ENCODE measurements around the gene KCNT2. TPM values are rescaled to one million over a fixed set of nuclear protein-coding genes. Genes with fewer than 3 reads are reported as not detected.
"Not testable (repeated sequence)": the region's sequence is repeated elsewhere in the genome, so short reads cannot be mapped to it uniquely, and the experiment has no call there.

Gene KCNT2
- polyA plus RNA-seq, 2 of the 4 experiments (the other 2 are of a cell fraction) = 0.14 to 1.7 TPM

- not testable (repeated sequence) for FAIRE-seq
- peak; percentile 80 for TF ChIP-seq MAFK (IDR thresholded peaks at IDR 0.05; ENCODE audit: partially characterized antibody)
Measured at GRCh38 chr1:196522574-196523345, 85.5 kb downstream of the KCNT2 start.

GRCh38 chr1:196517193-196517592 lies 91.0 kb downstream of the KCNT2 start:
- ChIA-PET CTCF (interaction anchor here (1.1 to 1.4 kb wide), 2 partner anchors 16 to 144 kb away, joined by 3 read pairs; no protein-coding TSS in a partner anchor), POLR2A (no interaction called here)
- Histone ChIP-seq H3K27ac (no peak overlapping the region), H3K4me3 (no peak overlapping the region), H3K9me3 (no peaks in the 10 kb centered on the region), H3K4me1 (peaks cover 8% of the 10 kb centered on the region; the same call in 1 of the 3 replicates), H3K4me2 (peak overlapping the region; percentile 30; the same call in 1 of the 3 replicates)
- ATAC-seq = no peak
- no peak for FAIRE-seq
- DNase-seq (ENCODE audit: low read depth in 1 of 2, low spot score in 1 of 2) = no peak
- TF ChIP-seq KDM5A (IDR thresholded peaks at IDR 0.05) = no peak
- no peak for TF ChIP-seq CHD4 (IDR thresholded peaks at IDR 0.05; ENCODE audit: borderline replicate concordance)
- no peak for TF ChIP-seq ELK1 (IDR thresholded peaks at IDR 0.05; ENCODE audit: low read depth, low read length)
- no peak for TF ChIP-seq CTCF (IDR thresholded peaks at IDR 0.05)
- TF ChIP-seq RARB (CRISPR knock-in tag; IDR thresholded peaks at IDR 0.05) = no peak
- no peak for TF ChIP-seq FOSB (CRISPR knock-in tag; IDR thresholded peaks at IDR 0.05)
- TF ChIP-seq CEBPB (IDR thresholded peaks at IDR 0.05) = no peak
- no peak for TF ChIP-seq ZNF302 (CRISPR knock-in tag; IDR thresholded peaks at IDR 0.05)
- TF ChIP-seq PHF8 (IDR thresholded peaks at IDR 0.05; ENCODE audit: borderline replicate concordance, low read depth) = no peak
- no peak for TF ChIP-seq HMGXB4 (CRISPR knock-in tag; IDR thresholded peaks at IDR 0.05; ENCODE audit: borderline replicate concordance)
- no peak for TF ChIP-seq EP300 (IDR thresholded peaks at IDR 0.05)
- no peak for TF ChIP-seq BHLHE40 (IDR thresholded peaks at IDR 0.05; ENCODE audit: low read depth, low read length)
- no peak for TF ChIP-seq HDAC2 (IDR thresholded peaks at IDR 0.05)
- no peak for TF ChIP-seq NPAS2 (CRISPR knock-in tag; IDR thresholded peaks at IDR 0.05; ENCODE audit: borderline replicate concordance)

More at GRCh38 chr1:196522574-196523345, 85.5 kb downstream of the KCNT2 start:
- ATAC-seq; H3K9me3 ChIP-seq; H3K4me2 ChIP-seq; H3K4me3 ChIP-seq; POLR2A ChIA-PET; DNase-seq (ENCODE audit: low read depth in 1 of 2, low spot score in 1 of 2); H3K27ac ChIP-seq; H3K4me1 ChIP-seq: not testable (repeated sequence)
- WGBS (ENCODE audit: missing lambda C conversion rate) = 71% methylated on average over 12 of the region's 12 CpGs
- CTCF ChIA-PET = interaction anchor here (1.2 kb wide), 1 partner anchor 9 kb away, joined by 3 read pairs; no protein-coding TSS in a partner anchor

GRCh38 chr1:196516373-196516772 lies 91.9 kb downstream of the KCNT2 start:
- Histone ChIP-seq H3K4me1 (peaks cover 8% of the 10 kb centered on the region; the same call in 1 of the 3 replicates), H3K4me2 (no peak overlapping the region), H3K4me3 (no peak overlapping the region), H3K27ac (no peak overlapping the region), H3K9me3 (no peaks in the 10 kb centered on the region)
- no peak for TF ChIP-seq FOSB (CRISPR knock-in tag; IDR thresholded peaks at IDR 0.05)
- no peak for TF ChIP-seq EHF (CRISPR knock-in tag; IDR thresholded peaks at IDR 0.05)
- TF ChIP-seq ZFP36 (IDR thresholded peaks at IDR 0.05; ENCODE audit: borderline replicate concordance, partially characterized antibody) = no peak
- no peak for TF ChIP-seq PHF8 (IDR thresholded peaks at IDR 0.05; ENCODE audit: borderline replicate concordance, low read depth)
- TF ChIP-seq RAD21 (conservative IDR thresholded peaks at IDR 0.05 in 1 of 2, IDR thresholded peaks at IDR 0.05 in 1 of 2) = no peak
- no peak for TF ChIP-seq MYC (IDR thresholded peaks at IDR 0.05; ENCODE audit: borderline replicate concordance, low read length)
- no peak for TF ChIP-seq CEBPB (IDR thresholded peaks at IDR 0.05)
- no peak for TF ChIP-seq MAFK (IDR thresholded peaks at IDR 0.05; ENCODE audit: partially characterized antibody)
- no peak for TF ChIP-seq ZNF302 (CRISPR knock-in tag; IDR thresholded peaks at IDR 0.05)
- no peak for TF ChIP-seq BHLHE40 (IDR thresholded peaks at IDR 0.05; ENCODE audit: low read depth, low read length)
- TF ChIP-seq NFE2L2 (conservative IDR thresholded peaks at IDR 0.05; ENCODE audit: low read length) = no peak
- TF ChIP-seq GATA3 (IDR thresholded peaks at IDR 0.05; ENCODE audit: borderline replicate concordance) = no peak
- no peak for TF ChIP-seq BCL3 (IDR thresholded peaks at IDR 0.05)
- no peak for TF ChIP-seq CHD4 (IDR thresholded peaks at IDR 0.05; ENCODE audit: borderline replicate concordance)
- ChIA-PET CTCF (interaction anchor here (1.1 to 1.4 kb wide), 2 partner anchors 15 to 145 kb away, joined by 3 read pairs; no protein-coding TSS in a partner anchor), POLR2A (no interaction called here)
- ATAC-seq (no peak), FAIRE-seq (no peak), DNase-seq (ENCODE audit: low read depth in 1 of 2, low spot score in 1 of 2) (no peak)
- WGBS (ENCODE audit: missing lambda C conversion rate) = 78% methylated on average over 3 of the region's 3 CpGs

Data from A549 (cell line).